Erythroblast (primary cell): ENCODE data around the gene RPS15.

Experiments
- DNase-seq, 2 experiments: peaks; one replicate each; lab custom pipeline; 2025; lab: John Stamatoyannopoulos, UW
- GATA1 ChIP-seq: IDR thresholded peaks from 2 replicates; pipeline ENCODE4 v1.6.1; 2011; ENCODE audit warnings: low read depth, mild to moderate bottlenecking, control low read depth, low read length, moderate library complexity
- POLR2A ChIP-seq: IDR thresholded peaks from 2 replicates; pipeline ENCODE4 v1.6.1; 2011; ENCODE audit warnings: mild to moderate bottlenecking, low read length

Gene RPS15

GRCh38 chr19:1396768-1397679 lies 41.2 kb upstream of the RPS15 start:
- no peak for TF ChIP-seq POLR2A
- TF ChIP-seq GATA1: no peak
- DNase-seq: no peak

GRCh38 chr19:1397838-1398237 lies 40.4 kb upstream of the RPS15 start:
- no peak for DNase-seq
- no peak for TF ChIP-seq GATA1
- no peak for TF ChIP-seq POLR2A

- DNase-seq: no peak
- no peak for TF ChIP-seq GATA1
- no peak for TF ChIP-seq POLR2A
Measured at GRCh38 chr19:1399079-1399478, 39.1 kb upstream of the RPS15 start.

GRCh38 chr19:1399745-1400144 lies 38.5 kb upstream of the RPS15 start:
- DNase-seq: no peak
- TF ChIP-seq GATA1: no peak
- no peak for TF ChIP-seq POLR2A

GRCh38 chr19:1400281-1401137 lies 37.7 kb upstream of the RPS15 start:
- TF ChIP-seq POLR2A (no peak), GATA1 (no peak)

GRCh38 chr19:1401138-1401888 lies 36.9 kb upstream of the RPS15 start, which contains the start of gene GAMT:
Gene GAMT (minus strand): TSS chr19:1401542. CDS start chr19:1401476, 66 bp downstream.
- peak; percentile 53 to 61 for DNase-seq
- no peak for TF ChIP-seq GATA1

More at GRCh38 chr19:1400281-1401137, 37.7 kb upstream of the RPS15 start:
- DNase-seq: no peak

- no peak for TF ChIP-seq POLR2A
- no peak for TF ChIP-seq GATA1
- no peak for DNase-seq
Measured at GRCh38 chr19:1401889-1402217, 36.3 kb upstream of the RPS15 start.

- TF ChIP-seq POLR2A: no peak
- TF ChIP-seq GATA1: no peak
- DNase-seq: no peak
Measured at GRCh38 chr19:1402411-1403070, 35.7 kb upstream of the RPS15 start.

- DNase-seq: peak; percentile 99 to 100
- TF ChIP-seq GATA1: no peak
- TF ChIP-seq POLR2A: peak; percentile 69
Measured at GRCh38 chr19:1406774-1407527, 31.2 kb upstream of the RPS15 start.

- DNase-seq: peak in 1 of 2 experiments; percentile 61
- TF ChIP-seq POLR2A: no peak
- no peak for TF ChIP-seq GATA1
Measured at GRCh38 chr19:1407528-1408299, 30.5 kb upstream of the RPS15 start, which contains the start of gene DAZAP1. Gene DAZAP1 (plus strand): TSS chr19:1407586. CDS start chr19:1407774, 188 bp downstream.

- peak; percentile 69 to 74 for DNase-seq
- TF ChIP-seq GATA1 (no peak), POLR2A (peak; percentile 35)
Measured at GRCh38 chr19:1408300-1409203, 29.6 kb upstream of the RPS15 start.
